K562 (cell line): ENCODE results near the gene ADM5. TPM values are rescaled to one million over a fixed set of nuclear protein-coding genes. Genes with fewer than 3 reads are reported as not detected.

Experiments
- EP300 ChIP-seq: IDR thresholded peaks from 2 replicates; pipeline ENCODE4 v1.6.1; 2012; ENCODE audit warnings: low read length, improper control_type of control experiment
- IRF9 ChIP-seq: fragments of 450-650 bp; IDR thresholded peaks from 2 replicates; pipeline ENCODE4 v1.6.1; 2016; ENCODE audit warnings: missing biosample characterization, missing genetic modification characterization
- MIER1 ChIP-seq: fragments of 450-650 bp; IDR thresholded peaks from 2 replicates; pipeline ENCODE4 v1.6.1; 2016; ENCODE audit warnings: antibody characterized with exemption, mild to moderate bottlenecking, low read depth
- RBM17 ChIP-seq: fragments of 200-400 bp; formaldehyde crosslinking; IDR thresholded peaks from 2 replicates; pipeline ENCODE4 v1.6.1; 2017; ENCODE audit warnings: low read depth, mild to moderate bottlenecking, low read length, borderline replicate concordance
- YBX1 ChIP-seq: fragments of 450-650 bp; IDR thresholded peaks from 2 replicates; pipeline ENCODE4 v1.7.1; 2016; ENCODE audit warnings: mild to moderate bottlenecking
- YY1 ChIP-seq, 3 experiments: IDR thresholded peaks; 2 replicates each; pipeline ENCODE4 v1.6.1; 2011; ENCODE audit warnings: low read length in 2 of 3, mild to moderate bottlenecking in 2 of 3, moderate library complexity in 2 of 3, borderline replicate concordance in 1 of 3, control low read depth in 1 of 3, low read depth in 1 of 3; ENCODE audit not compliant: insufficient read depth in 3 of 3, insufficient replicate concordance in 2 of 3, control insufficient read depth in 1 of 3, insufficient read length in 1 of 3; ENCODE audit errors: extremely low read depth in 1 of 3
- ZBTB9 ChIP-seq: fragments of 450-650 bp; formaldehyde crosslinking; IDR thresholded peaks from 2 replicates; pipeline ENCODE4 v1.4.0; 2020; ENCODE audit warnings: mild to moderate bottlenecking, moderate library complexity
- ZNF197 ChIP-seq: fragments of 200-800 bp; sonication (Bioruptor generic); IDR thresholded peaks from 2 replicates; pipeline ENCODE4 v1.6.1; 2016; ENCODE audit warnings: low read depth, missing genetic modification characterization, missing compliant biosample characterization
- ZNF511 ChIP-seq: sonication (generic); formaldehyde crosslinking; IDR thresholded peaks from 2 replicates; pipeline ENCODE4 v1.8.0; 2022; ENCODE audit warnings: mild to moderate bottlenecking, missing genetic modification reagents
- polyA plus RNA-seq, 8 experiments: library from polyadenylated mRNA; depleted of rRNA in 4 of 8; stranded (reverse) in 5 of 8; unstranded in 3 of 8; fragments of >200 nt; fragmentation: Nextera tagmentation in 2 of 8; fragmentation: Illumina TruSeq in 1 of 8; extraction: Ambion mirVana in 2 of 8; extraction: Trizol in 1 of 8; gene quantifications; 2 replicates each; pipeline versions ENCODE4 v1.2.1 to v1.2.3, GENCODE V29; 2011 to 2014; ENCODE audit warnings: inconsistent platforms in 1 of 8, missing spikeins in 1 of 8
- total RNA-seq, 7 experiments: library from RNA; depleted of rRNA in 6 of 7; stranded (reverse); fragments of >200 nt in 6 of 7; fragmentation: Illumina TruSeq in 2 of 7; extraction: Trizol in 2 of 7; gene quantifications; 2 replicates each; pipeline versions ENCODE4 v1.2.1 to v1.2.3, GENCODE V29; 2011 to 2021; ENCODE audit warnings: low replicate concordance in 1 of 7
- TF ChIP-seq, protein P1 (sequence below): sonication (generic); formaldehyde crosslinking; IDR thresholded peaks from 2 replicates; pipeline ENCODE4 v1.8.1; 2022; ENCODE audit warnings: missing genetic modification reagents
- TF ChIP-seq, protein P2 (sequence below), 3 experiments: fragments of 200-800 bp in 1 of 3; fragments of 250-450 bp in 1 of 3; fragments of 450-650 bp in 1 of 3; sonication (Bioruptor Pico) in 1 of 3; sonication (Bioruptor generic) in 1 of 3; formaldehyde crosslinking in 1 of 3; IDR thresholded peaks; 2 replicates each; pipeline versions ENCODE4 v1.6.1 to v1.8.0; 2016 to 2022; ENCODE audit warnings: mild to moderate bottlenecking in 2 of 3, missing genetic modification characterization in 2 of 3, missing compliant biosample characterization in 1 of 3, moderate library complexity in 1 of 3
- TF ChIP-seq, protein P3 (sequence below): fragments of 200-400 bp; formaldehyde crosslinking; IDR thresholded peaks from 2 replicates; pipeline ENCODE4 v1.6.1; 2017; ENCODE audit warnings: mild to moderate bottlenecking, low read depth, low read length, moderate library complexity

Gene ADM5
- total and polyA plus RNA-seq, 9 of the 15 experiments (the other 6 are each of a cell fraction or from before 2014, with no cell fraction given) = 0.13 to 8.4 (median 2.0) TPM; not detected in 1

DNA sequence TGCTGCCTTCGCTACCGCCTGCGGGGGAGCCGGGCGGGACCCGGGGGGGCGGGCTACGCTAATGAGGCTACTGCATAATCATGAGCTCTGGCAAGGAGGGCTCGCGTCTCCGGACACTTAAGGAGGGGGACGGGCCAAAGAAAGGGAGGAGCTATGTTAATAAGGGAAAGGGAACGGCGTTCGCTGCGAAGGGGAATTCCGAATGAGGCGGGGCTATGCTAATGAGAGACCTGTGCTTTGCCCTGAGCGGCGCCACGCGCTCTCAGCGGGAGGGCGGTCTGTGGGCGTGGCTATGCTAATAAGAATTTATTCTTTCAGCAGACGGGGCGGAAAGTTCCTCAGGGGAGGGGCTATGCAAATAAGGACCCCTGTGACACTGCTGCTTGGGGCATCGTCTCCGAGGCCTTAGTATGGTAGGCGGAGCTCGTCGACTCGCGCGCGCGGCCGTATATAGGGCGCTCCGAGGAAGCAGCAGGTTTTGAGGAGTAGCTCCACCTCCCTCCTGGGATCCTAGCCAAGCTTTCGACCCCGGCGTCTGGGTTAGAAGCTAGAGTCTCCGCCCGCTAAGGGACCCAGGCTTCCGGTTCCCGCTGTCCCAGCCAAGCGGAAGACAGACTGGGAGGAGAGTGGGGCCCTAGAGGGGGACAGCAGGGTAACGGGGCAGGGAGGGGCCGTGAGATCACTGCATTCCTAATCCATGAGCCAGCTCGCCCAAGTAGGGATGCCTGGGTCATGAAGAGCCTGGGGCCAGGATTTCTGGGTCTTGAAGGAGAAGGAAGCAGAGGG is 49.1 kb upstream of the ADM5 start, which contains the start of gene RRAS (continued):
- TF ChIP-seq, protein P1, sequence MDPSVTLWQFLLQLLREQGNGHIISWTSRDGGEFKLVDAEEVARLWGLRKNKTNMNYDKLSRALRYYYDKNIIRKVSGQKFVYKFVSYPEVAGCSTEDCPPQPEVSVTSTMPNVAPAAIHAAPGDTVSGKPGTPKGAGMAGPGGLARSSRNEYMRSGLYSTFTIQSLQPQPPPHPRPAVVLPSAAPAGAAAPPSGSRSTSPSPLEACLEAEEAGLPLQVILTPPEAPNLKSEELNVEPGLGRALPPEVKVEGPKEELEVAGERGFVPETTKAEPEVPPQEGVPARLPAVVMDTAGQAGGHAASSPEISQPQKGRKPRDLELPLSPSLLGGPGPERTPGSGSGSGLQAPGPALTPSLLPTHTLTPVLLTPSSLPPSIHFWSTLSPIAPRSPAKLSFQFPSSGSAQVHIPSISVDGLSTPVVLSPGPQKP (CRISPR knock-in tag) = no peak
- no peak for TF ChIP-seq ZNF197
- no peak for TF ChIP-seq YBX1
- TF ChIP-seq RBM17 = no peak
- TF ChIP-seq YY1 (IDR thresholded peaks at IDR 0.05; ENCODE audit: borderline replicate concordance in 1 of 3, control insufficient read depth in 1 of 3, extremely low read depth in 1 of 3, insufficient read depth in 3 of 3, insufficient read length in 1 of 3, insufficient replicate concordance in 2 of 3, low read depth in 1 of 3, low read length in 2 of 3) = peak in 1 of 3 experiments; percentile 58
- no peak for TF ChIP-seq MIER1
- peak; percentile 45; the same call in 1 of the 2 replicates for TF ChIP-seq EP300
- TF ChIP-seq IRF9 (tag) = no peak
- TF ChIP-seq, protein P2, sequence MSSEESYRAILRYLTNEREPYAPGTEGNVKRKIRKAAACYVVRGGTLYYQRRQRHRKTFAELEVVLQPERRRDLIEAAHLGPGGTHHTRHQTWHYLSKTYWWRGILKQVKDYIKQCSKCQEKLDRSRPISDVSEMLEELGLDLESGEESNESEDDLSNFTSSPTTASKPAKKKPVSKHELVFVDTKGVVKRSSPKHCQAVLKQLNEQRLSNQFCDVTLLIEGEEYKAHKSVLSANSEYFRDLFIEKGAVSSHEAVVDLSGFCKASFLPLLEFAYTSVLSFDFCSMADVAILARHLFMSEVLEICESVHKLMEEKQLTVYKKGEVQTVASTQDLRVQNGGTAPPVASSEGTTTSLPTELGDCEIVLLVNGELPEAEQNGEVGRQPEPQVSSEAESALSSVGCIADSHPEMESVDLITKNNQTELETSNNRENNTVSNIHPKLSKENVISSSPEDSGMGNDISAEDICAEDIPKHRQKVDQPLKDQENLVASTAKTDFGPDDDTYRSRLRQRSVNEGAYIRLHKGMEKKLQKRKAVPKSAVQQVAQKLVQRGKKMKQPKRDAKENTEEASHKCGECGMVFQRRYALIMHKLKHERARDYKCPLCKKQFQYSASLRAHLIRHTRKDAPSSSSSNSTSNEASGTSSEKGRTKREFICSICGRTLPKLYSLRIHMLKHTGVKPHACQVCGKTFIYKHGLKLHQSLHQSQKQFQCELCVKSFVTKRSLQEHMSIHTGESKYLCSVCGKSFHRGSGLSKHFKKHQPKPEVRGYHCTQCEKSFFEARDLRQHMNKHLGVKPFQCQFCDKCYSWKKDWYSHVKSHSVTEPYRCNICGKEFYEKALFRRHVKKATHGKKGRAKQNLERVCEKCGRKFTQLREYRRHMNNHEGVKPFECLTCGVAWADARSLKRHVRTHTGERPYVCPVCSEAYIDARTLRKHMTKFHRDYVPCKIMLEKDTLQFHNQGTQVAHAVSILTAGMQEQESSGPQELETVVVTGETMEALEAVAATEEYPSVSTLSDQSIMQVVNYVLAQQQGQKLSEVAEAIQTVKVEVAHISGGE (CRISPR knock-in tag; IDR thresholded peaks at IDR 0.05) = peak in 1 of 3 experiments; percentile 84; a peak in 2 of 6 replicates
- TF ChIP-seq ZBTB9 (CRISPR knock-in tag) = peak; percentile 30; the same call in 1 of the 2 replicates
- no peak for TF ChIP-seq ZNF511 (CRISPR knock-in tag)
- TF ChIP-seq, protein P3, sequence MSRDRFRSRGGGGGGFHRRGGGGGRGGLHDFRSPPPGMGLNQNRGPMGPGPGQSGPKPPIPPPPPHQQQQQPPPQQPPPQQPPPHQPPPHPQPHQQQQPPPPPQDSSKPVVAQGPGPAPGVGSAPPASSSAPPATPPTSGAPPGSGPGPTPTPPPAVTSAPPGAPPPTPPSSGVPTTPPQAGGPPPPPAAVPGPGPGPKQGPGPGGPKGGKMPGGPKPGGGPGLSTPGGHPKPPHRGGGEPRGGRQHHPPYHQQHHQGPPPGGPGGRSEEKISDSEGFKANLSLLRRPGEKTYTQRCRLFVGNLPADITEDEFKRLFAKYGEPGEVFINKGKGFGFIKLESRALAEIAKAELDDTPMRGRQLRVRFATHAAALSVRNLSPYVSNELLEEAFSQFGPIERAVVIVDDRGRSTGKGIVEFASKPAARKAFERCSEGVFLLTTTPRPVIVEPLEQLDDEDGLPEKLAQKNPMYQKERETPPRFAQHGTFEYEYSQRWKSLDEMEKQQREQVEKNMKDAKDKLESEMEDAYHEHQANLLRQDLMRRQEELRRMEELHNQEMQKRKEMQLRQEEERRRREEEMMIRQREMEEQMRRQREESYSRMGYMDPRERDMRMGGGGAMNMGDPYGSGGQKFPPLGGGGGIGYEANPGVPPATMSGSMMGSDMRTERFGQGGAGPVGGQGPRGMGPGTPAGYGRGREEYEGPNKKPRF = no peak
